ENCODE measurements around the gene KDM4C.
A peak's percentile ranks its signal among the peaks of the same experiment; 100 is the strongest.
"Not testable (repeated sequence)": the region's sequence is repeated elsewhere in the genome, so short reads cannot be mapped to it uniquely, and the experiment has no call there.

KDM4C gene

DNA sequence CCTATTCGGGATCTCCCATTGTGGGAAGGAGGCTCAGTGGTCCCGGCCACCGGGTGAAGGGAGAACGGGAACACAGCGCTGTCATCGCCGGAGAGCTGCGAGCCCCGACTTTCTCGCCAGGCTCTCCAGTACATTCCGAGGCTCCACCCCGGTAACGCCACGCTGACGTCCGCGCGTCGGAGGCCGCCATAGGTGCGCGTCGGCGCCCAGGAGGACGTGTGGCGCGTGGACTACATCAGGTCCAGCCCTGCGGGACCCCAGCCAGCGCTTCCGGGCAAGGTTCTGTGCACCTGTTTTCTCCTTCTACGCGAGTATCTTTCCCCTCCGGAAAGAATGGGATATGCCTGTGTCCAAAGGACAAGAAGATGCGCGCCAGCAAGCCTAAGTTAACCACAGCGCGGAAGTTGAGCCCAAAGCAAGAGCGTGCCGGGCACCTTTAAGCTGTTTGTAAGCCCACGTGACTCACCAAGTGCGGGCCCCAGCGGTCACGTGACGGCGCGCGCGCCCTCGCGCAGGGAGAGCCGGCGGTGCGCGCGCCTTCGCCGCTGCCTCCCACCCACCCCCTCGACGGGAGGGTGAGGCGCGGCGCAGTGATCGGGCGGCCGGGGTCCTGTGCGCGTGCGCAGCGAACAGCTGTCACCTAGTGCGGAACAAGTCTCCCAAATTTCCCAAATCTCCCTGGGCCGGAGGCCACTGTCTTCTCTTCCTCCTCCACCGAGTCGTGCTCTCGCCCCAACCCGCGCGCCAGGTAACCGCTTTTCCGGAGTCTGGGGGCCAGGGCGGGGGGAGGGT, at the start of gene KDM4C:
Gene KDM4C (plus strand): TSS at position 518 of the 792 bp plus-strand sequence. CDS start 35,016 bp downstream, outside the sequence.
- peak within 1 kb of the TSS; percentile 92 to 94 for H3K4me3 ChIP-seq (replicated peaks in 1 of 2; ENCODE audit: low read depth in 2 of 2, low read length in 2 of 2)
- TF ChIP-seq, protein P1, sequence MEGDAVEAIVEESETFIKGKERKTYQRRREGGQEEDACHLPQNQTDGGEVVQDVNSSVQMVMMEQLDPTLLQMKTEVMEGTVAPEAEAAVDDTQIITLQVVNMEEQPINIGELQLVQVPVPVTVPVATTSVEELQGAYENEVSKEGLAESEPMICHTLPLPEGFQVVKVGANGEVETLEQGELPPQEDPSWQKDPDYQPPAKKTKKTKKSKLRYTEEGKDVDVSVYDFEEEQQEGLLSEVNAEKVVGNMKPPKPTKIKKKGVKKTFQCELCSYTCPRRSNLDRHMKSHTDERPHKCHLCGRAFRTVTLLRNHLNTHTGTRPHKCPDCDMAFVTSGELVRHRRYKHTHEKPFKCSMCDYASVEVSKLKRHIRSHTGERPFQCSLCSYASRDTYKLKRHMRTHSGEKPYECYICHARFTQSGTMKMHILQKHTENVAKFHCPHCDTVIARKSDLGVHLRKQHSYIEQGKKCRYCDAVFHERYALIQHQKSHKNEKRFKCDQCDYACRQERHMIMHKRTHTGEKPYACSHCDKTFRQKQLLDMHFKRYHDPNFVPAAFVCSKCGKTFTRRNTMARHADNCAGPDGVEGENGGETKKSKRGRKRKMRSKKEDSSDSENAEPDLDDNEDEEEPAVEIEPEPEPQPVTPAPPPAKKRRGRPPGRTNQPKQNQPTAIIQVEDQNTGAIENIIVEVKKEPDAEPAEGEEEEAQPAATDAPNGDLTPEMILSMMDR (IDR thresholded peaks at IDR 0.05; ENCODE audit: low read depth, low read length) = no peak
- DNase-seq (ENCODE audit: low read depth in 2 of 2) = peak; percentile 94 to 97

GRCh38 chr9:6708732-6709131, 49.0 kb upstream of the KDM4C start:
- TF ChIP-seq, protein P1 (IDR thresholded peaks at IDR 0.05; ENCODE audit: low read depth, low read length) = no peak
- no peak for DNase-seq (ENCODE audit: low read depth in 2 of 2)
- no peak overlapping the region for H3K4me3 ChIP-seq (replicated peaks in 1 of 2; ENCODE audit: low read depth in 2 of 2, low read length in 2 of 2)

GRCh38 chr9:6711403-6711802, 46.4 kb upstream of the KDM4C start:
- peak; percentile 14 to 15 for DNase-seq (ENCODE audit: low read depth in 2 of 2)
- TF ChIP-seq, protein P1 (IDR thresholded peaks at IDR 0.05; ENCODE audit: low read depth, low read length) = no peak
- H3K4me3 ChIP-seq (replicated peaks in 1 of 2; ENCODE audit: low read depth in 2 of 2, low read length in 2 of 2) = no peak overlapping the region

GRCh38 chr9:6712041-6712440, 45.7 kb upstream of the KDM4C start:
- DNase-seq (ENCODE audit: low read depth in 2 of 2) = no peak
- TF ChIP-seq, protein P1 (IDR thresholded peaks at IDR 0.05; ENCODE audit: low read depth, low read length) = no peak
- H3K4me3 ChIP-seq (replicated peaks in 1 of 2; ENCODE audit: low read depth in 2 of 2, low read length in 2 of 2) = no peak overlapping the region

- no peak for DNase-seq (ENCODE audit: low read depth in 2 of 2)
- TF ChIP-seq, protein P1 (IDR thresholded peaks at IDR 0.05; ENCODE audit: low read depth, low read length) = no peak
- H3K4me3 ChIP-seq (replicated peaks in 1 of 2; ENCODE audit: low read depth in 2 of 2, low read length in 2 of 2) = no peak overlapping the region
Measured at GRCh38 chr9:6714176-6714575, 43.6 kb upstream of the KDM4C start.

DNA sequence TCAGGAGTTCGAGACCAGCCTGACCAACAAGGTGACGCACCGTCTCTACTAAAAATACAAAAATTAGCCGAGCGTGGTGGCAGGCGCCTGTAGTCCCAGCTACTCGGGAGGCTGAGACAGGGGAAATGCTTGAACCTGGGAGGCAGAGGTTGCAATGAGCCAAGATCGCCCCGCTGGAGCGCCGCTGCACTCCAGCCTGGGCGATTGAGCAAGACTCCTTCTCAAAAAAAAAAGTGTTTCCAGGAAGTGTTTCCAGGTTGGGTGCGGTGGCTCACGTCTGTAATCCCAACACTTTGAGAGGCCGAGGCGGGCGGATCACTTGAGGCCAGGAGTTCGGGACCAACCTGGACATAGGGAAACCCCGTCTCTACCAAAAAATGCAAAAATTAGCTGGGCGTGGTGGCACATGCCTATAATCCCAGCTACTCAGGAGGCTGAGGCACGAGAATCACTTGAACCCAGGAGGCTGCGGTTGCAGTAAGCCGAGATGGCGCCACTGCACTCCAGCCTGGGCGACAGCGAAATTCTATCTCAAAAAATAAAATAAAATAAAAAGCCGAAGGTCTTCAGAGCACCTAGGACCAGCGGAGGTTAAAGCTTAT, 42.5 kb upstream of the KDM4C start:
- not testable (repeated sequence) for H3K4me3 ChIP-seq (replicated peaks in 1 of 2; ENCODE audit: low read depth in 2 of 2, low read length in 2 of 2); DNase-seq (ENCODE audit: low read depth in 2 of 2)
